Measurements from ENCODE around the gene KLHDC8B.

The KLHDC8B gene

DNA sequence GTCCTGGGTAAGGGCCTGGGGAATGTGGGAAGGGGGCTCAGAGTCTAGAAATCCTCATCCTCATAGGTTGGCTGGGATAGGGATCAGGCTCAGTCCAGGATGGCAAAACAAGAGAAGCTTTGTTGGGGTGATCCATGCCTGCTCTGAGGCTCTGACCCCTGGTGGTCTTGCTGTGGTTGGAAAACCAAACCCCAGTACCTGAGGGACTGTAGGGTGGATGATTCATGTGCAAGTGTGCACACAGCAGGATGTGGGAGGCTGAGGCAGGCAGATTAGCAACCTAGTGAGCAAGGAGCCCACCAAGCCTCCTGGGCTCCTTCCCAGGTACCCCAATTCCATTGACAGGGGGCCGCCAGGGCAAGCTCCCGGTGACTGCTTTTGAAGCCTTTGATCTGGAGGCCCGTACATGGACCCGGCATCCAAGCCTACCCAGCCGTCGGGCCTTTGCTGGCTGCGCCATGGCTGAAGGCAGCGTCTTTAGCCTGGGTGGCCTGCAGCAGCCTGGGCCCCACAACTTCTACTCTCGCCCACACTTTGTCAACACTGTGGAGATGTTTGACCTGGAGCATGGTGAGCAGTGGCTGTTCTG, 3.1 kb downstream of the KLHDC8B start:
- Histone ChIP-seq H3K9me2 (ENCODE audit: low read depth, low read length) (no peaks in the 10 kb centered on the region), H3K9ac (ENCODE audit: low read length) (no peak overlapping the region), H3K36me3 (ENCODE audit: insufficient read depth, low read length) (no peaks in the 10 kb centered on the region), H3K4me1 (ENCODE audit: insufficient read depth, low read length, severe bottlenecking) (peaks cover 8% of the 10 kb centered on the region), H3K4me2 (ENCODE audit: low read length) (no peak overlapping the region), H3K79me2 (ENCODE audit: insufficient read depth, low read length) (no peaks in the 10 kb centered on the region), H3K9me3 (ENCODE audit: low read length) (no peaks in the 10 kb centered on the region), H3K27me3 (ENCODE audit: insufficient read depth, low read length) (no peaks in the 10 kb centered on the region), H4K20me1 (ENCODE audit: insufficient read depth, low read length) (no peaks in the 10 kb centered on the region), H3K4me3 (ENCODE audit: low read depth, low read length, poor library complexity, severe bottlenecking) (no peak overlapping the region), H3F3A (ENCODE audit: insufficient read depth, low read length) (no peaks in the 10 kb centered on the region), H3K27ac (ENCODE audit: low read depth, low read length, poor library complexity, severe bottlenecking) (no peak overlapping the region), H2AFZ (ENCODE audit: low read length) (no peak overlapping the region)
- no peak for TF ChIP-seq EZH2 (IDR thresholded peaks at IDR 0.05; ENCODE audit: borderline replicate concordance, low read length)
- TF ChIP-seq, protein P1, sequence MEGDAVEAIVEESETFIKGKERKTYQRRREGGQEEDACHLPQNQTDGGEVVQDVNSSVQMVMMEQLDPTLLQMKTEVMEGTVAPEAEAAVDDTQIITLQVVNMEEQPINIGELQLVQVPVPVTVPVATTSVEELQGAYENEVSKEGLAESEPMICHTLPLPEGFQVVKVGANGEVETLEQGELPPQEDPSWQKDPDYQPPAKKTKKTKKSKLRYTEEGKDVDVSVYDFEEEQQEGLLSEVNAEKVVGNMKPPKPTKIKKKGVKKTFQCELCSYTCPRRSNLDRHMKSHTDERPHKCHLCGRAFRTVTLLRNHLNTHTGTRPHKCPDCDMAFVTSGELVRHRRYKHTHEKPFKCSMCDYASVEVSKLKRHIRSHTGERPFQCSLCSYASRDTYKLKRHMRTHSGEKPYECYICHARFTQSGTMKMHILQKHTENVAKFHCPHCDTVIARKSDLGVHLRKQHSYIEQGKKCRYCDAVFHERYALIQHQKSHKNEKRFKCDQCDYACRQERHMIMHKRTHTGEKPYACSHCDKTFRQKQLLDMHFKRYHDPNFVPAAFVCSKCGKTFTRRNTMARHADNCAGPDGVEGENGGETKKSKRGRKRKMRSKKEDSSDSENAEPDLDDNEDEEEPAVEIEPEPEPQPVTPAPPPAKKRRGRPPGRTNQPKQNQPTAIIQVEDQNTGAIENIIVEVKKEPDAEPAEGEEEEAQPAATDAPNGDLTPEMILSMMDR (IDR thresholded peaks at IDR 0.05; ENCODE audit: low read length) = no peak

DNA sequence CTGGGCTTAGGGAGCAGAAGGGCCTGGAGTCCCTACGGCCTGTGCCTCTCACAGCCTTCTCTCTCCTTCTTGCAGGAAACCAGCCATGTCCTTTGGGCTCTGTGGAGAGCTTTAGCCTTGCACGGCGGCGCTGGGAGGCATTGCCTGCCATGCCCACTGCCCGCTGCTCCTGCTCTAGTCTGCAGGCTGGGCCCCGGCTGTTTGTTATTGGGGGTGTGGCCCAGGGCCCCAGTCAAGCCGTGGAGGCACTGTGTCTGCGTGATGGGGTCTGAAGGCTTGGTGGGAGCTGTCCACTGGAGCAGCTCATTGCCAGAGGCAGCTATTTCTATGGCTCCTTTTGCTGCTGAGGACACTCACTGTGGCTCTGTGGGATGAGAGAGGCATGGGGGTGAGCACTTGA, 4.1 kb downstream of the KLHDC8B start:
- Histone ChIP-seq H3K9me2 (ENCODE audit: low read depth, low read length) (no peaks in the 10 kb centered on the region), H3K4me3 (ENCODE audit: low read depth, low read length, poor library complexity, severe bottlenecking) (no peak overlapping the region), H4K20me1 (ENCODE audit: insufficient read depth, low read length) (no peaks in the 10 kb centered on the region), H3K9ac (ENCODE audit: low read length) (no peak overlapping the region), H2AFZ (ENCODE audit: low read length) (no peak overlapping the region), H3K79me2 (ENCODE audit: insufficient read depth, low read length) (no peaks in the 10 kb centered on the region), H3K36me3 (ENCODE audit: insufficient read depth, low read length) (no peaks in the 10 kb centered on the region), H3K27ac (ENCODE audit: low read depth, low read length, poor library complexity, severe bottlenecking) (no peak overlapping the region), H3K4me1 (ENCODE audit: insufficient read depth, low read length, severe bottlenecking) (peaks cover 8% of the 10 kb centered on the region), H3K27me3 (ENCODE audit: insufficient read depth, low read length) (no peaks in the 10 kb centered on the region; the same call in 1 of the 2 replicates), H3K4me2 (ENCODE audit: low read length) (no peak overlapping the region), H3K9me3 (ENCODE audit: low read length) (no peaks in the 10 kb centered on the region), H3F3A (ENCODE audit: insufficient read depth, low read length) (no peaks in the 10 kb centered on the region)
- TF ChIP-seq, protein P1 (IDR thresholded peaks at IDR 0.05; ENCODE audit: low read length) = no peak
- TF ChIP-seq EZH2 (IDR thresholded peaks at IDR 0.05; ENCODE audit: borderline replicate concordance, low read length) = no peak

DNA sequence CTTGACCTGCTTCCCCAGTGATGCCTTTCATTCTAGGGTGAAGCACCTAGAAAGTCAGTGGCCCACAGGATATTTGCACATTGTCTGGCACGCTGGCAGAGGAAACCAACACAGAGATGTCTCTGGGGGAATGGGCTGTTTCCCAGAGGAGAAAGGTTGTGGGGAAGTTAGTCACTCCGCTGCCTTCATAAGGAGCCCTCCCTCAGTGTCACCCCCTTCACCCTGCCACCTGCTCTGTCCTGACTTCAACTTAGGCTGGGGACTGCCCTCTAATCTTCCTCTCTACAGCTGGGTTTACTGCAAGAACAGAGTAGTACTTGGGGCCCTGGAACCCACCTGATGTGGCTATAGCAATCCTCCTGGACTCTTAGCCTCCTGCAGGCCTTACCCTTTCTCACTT, 5.7 kb downstream of the KLHDC8B start:
- no peak overlapping the region for H3K27ac ChIP-seq (ENCODE audit: low read depth, low read length, poor library complexity, severe bottlenecking)
- TF ChIP-seq EZH2 (IDR thresholded peaks at IDR 0.05; ENCODE audit: borderline replicate concordance, low read length) = no peak
- TF ChIP-seq, protein P1 (IDR thresholded peaks at IDR 0.05; ENCODE audit: low read length) = no peak
- no peaks in the 10 kb centered on the region for H3F3A ChIP-seq (ENCODE audit: insufficient read depth, low read length)
- no peaks in the 10 kb centered on the region; the same call in 1 of the 2 replicates for H3K27me3 ChIP-seq (ENCODE audit: insufficient read depth, low read length)
- H3K4me1 ChIP-seq (ENCODE audit: insufficient read depth, low read length, severe bottlenecking) = no peaks in the 10 kb centered on the region
- H3K4me3 ChIP-seq (ENCODE audit: low read depth, low read length, poor library complexity, severe bottlenecking) = no peak overlapping the region
- no peaks in the 10 kb centered on the region for H3K9me2 ChIP-seq (ENCODE audit: low read depth, low read length)
- H3K9me3 ChIP-seq (ENCODE audit: low read length) = no peaks in the 10 kb centered on the region
- no peaks in the 10 kb centered on the region for H4K20me1 ChIP-seq (ENCODE audit: insufficient read depth, low read length)
- no peak overlapping the region for H3K4me2 ChIP-seq (ENCODE audit: low read length)
- H3K79me2 ChIP-seq (ENCODE audit: insufficient read depth, low read length) = no peaks in the 10 kb centered on the region
- H3K36me3 ChIP-seq (ENCODE audit: insufficient read depth, low read length) = no peaks in the 10 kb centered on the region
- no peak overlapping the region for H3K9ac ChIP-seq (ENCODE audit: low read length)
- no peak overlapping the region for H2AFZ ChIP-seq (ENCODE audit: low read length)
